Epithelial cell of proximal tubule (primary cell): ENCODE data around the gene FIBP. TPM values are rescaled to one million over a fixed set of nuclear protein-coding genes. Genes with fewer than 3 reads are reported as not detected.

Experiments used
- DNase-seq: peaks from one replicate; pipeline ENCODE4 v3.0.0-alpha.2; 2011; ENCODE audit warnings: low read depth
- H3K4me3 ChIP-seq: 2 replicates; pipeline ENCODE4 v1.5.1; 2011; ENCODE audit warnings: low read depth, mild to moderate bottlenecking, low read length
- total RNA-seq: library from RNA; depleted of rRNA; stranded (reverse); fragments of >200 nt; gene quantifications from 2 replicates; pipeline ENCODE4 v1.2.3, GENCODE V29; 2015
- TF ChIP-seq, protein P1 (sequence below): conservative IDR thresholded peaks from 2 replicates; pipeline ENCODE4 v1.5.1; 2012; ENCODE audit warnings: low read depth, mild to moderate bottlenecking, low read length

The FIBP gene
- total RNA-seq, 1 donor from 2014 or later = 85.3 TPM

DNA sequence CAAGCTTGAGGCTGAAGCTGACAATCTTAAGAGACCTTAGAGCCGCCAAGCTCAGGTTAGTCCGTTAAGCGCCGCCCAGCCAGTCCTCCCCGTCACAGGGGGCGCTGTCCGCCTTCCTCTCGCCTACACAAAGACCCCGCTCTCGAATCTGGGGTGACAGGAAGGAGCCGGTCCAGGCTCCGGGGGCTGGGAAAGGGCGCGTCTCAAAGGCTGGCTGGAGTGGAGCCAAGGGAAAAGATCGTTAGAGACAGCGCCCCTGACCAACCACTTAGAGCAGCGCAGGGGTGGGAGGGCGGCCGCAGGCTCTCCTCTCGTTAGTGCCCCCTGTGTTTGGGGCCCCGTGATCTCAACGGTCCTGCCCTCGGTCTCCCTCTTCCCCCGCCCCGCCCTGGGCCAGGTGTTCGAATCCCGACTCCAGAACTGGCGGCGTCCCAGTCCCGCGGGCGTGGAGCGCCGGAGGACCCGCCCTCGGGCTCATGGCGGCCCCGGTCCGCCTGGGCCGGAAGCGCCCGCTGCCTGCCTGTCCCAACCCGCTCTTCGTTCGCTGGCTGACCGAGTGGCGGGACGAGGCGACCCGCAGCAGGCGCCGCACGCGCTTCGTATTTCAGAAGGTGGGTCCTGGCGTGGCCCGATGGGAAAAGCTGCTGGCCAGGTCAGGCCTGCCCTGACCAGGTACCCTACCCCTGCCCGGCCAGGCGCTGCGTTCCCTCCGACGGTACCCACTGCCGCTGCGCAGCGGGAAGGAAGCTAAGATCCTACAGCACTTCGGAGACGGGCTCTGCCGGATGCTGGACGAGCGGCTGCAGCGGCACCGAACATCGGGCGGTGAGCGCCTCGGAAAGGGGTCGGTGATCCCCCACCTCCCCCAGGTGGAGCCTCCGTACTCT, 27.8 kb downstream of the FIBP start, which contains the start of gene MUS81:
TSS of gene MUS81 (plus strand) at position 156 of the 887 bp plus-strand sequence. CDS start at position 477, 321 bp downstream.
- TF ChIP-seq, protein P1, sequence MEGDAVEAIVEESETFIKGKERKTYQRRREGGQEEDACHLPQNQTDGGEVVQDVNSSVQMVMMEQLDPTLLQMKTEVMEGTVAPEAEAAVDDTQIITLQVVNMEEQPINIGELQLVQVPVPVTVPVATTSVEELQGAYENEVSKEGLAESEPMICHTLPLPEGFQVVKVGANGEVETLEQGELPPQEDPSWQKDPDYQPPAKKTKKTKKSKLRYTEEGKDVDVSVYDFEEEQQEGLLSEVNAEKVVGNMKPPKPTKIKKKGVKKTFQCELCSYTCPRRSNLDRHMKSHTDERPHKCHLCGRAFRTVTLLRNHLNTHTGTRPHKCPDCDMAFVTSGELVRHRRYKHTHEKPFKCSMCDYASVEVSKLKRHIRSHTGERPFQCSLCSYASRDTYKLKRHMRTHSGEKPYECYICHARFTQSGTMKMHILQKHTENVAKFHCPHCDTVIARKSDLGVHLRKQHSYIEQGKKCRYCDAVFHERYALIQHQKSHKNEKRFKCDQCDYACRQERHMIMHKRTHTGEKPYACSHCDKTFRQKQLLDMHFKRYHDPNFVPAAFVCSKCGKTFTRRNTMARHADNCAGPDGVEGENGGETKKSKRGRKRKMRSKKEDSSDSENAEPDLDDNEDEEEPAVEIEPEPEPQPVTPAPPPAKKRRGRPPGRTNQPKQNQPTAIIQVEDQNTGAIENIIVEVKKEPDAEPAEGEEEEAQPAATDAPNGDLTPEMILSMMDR = peak; percentile 88

DNA sequence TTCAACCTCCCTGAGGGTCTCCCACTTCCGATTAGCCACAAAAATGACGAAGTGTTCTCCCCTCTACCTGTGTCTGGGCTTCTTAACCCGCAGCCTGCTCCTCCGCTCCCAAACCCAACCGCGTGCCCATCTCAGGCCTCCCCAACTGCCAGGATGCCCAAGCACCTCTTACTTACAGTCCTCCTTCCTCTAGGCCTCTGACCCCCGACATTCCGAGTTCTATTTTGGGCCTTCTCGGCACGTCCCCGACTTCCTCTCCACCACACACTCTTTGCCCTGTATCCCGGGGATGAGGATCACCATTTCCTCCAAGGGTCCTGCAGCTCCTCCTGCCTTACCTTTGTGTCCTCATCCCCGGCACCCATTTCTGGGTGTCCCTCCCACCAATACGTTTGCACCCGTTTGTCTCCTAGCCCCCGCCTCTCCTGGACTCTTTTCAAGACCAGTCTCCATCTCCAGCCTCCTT, 28.4 kb downstream of the FIBP start:
- no peak for DNase-seq
- TF ChIP-seq, protein P1 = no peak
- H3K4me3 ChIP-seq = peak overlapping the region; percentile 98

More for the DNA sequence above, 27.8 kb downstream of the FIBP start, which contains the start of gene MUS81:
- peak within 1 kb of the TSS; percentile 98 for H3K4me3 ChIP-seq
- DNase-seq = peak; percentile 87

DNA sequence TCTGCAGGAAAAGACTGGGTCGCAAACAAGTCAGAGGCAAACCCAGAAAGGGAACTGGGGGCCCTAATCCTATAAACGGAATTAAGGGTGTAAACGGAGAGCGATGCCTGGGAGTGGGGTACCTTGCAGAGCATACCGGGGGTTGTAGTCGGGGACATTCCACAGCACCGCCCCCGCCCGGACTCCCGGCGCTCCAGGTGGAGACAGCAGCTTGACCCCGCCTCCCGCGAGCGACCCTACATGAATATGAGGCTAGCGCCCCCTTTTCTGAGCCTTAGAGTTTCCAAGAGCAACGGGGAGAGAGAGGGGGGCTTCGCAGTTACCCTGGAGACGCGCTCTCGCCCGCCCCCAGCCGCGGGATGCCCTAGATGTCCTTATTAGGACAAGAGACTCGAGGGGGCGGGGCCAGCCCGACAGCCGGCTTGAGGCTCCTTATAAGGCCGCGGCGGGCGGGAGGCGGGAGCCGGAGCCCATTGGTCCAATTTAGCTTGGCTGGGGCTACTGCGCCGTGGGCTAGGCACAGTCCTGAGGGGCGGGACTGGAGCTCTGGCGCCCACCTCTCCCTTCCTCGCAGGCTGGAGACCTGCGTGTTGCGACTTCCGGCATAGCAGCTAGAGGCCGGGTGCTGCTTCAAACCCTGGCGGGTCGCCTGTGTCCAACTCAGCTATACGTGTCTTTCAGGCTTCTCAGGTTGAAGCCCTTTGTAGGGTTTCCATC, 29.0 kb downstream of the FIBP start:
- H3K4me3 ChIP-seq = peak overlapping the region; percentile 98
- DNase-seq = peak; percentile 59
- TF ChIP-seq, protein P1 = peak; percentile 8

DNA sequence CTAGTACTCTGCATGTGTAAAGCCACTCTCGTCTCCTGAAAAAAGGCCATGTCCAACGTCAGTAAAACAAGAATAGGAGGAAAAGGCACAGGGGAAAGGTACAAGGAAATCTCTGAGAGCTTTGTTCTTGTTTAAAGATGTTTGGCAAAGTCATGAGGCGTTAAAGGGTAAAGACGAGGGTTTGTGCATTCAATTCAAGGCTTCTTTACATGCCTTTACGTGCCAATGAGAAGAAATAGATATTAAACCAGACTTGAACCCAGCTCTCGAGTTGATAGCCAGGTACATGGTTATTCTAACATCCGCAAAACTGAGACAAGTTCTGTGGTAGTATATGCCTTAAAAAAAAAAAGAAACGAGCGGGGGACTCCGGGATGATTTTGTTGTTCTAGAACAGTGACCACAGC, 29.6 kb downstream of the FIBP start:
- peak overlapping the region; percentile 98 for H3K4me3 ChIP-seq
- TF ChIP-seq, protein P1 = no peak
- DNase-seq = peak; percentile 36

DNA sequence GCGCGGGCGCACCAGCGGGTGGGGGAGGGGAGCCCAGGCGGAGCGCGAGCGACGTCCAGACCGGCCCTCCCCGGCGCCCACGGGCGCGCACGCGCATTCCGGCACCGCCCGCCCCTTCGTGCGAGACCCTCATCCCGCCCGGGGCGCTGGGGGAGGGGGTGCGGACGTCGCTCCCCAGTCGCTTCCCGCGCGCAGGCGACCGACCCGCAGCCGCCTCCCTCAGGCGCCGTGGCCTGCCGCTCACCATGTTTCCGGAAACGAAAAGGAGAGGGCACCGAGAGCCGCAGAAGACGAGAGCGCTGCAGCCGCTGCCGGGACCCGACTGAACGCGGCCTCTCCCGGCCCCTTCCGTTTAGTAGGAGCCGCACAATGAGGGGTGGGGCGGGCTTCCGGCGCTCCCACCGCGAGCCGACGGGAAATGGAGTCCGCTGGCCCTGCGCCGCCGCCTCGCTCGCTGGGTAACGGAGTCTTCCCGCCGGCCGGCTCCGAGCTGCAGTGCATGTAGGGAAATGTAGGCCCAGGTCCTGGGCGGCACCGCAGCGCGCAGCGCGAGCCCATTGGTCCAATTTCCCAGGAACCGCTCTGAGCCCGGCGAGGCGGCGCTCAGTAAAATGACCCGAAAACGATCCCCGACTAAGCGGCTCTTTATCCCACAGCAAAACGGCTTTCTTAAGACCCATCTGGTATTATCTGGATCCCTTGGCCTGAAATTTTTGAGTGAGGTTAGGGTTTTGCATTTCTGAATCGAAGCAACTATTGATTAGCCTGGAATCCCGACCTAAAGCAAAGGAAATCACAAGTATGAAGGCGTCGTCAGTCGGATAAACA, 30.2 kb downstream of the FIBP start, which contains the start of gene CFL1:
TSS of gene CFL1 (minus strand) at position 328 of the 828 bp plus-strand sequence. CDS start at position 247, 81 bp downstream.
- peak within 1 kb of the TSS; percentile 98 for H3K4me3 ChIP-seq
- TF ChIP-seq, protein P1 = no peak
- DNase-seq = peak; percentile 51

DNA sequence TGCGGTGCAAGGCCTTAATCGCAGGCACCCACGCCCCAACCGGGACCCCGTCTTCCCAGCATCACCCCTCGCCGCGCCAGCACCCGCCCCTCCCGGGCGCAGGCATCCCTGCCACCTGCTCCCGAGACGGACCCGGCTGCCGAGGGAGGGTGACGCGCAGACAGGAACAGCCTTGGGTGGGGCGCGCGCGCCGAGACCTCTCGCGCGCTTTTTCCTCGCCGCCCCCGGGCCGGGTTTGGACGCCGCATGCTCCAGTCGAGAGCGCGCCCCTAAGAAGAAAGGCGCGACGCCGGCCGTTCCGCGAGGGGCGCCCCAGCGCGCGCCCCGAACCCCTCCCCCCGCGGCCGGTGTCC, 30.8 kb downstream of the FIBP start:
- TF ChIP-seq, protein P1 = no peak
- no peak for DNase-seq
- peak overlapping the region; percentile 98 for H3K4me3 ChIP-seq
